Measurements from ENCODE around the gene TGM5.

Gene TGM5

DNA sequence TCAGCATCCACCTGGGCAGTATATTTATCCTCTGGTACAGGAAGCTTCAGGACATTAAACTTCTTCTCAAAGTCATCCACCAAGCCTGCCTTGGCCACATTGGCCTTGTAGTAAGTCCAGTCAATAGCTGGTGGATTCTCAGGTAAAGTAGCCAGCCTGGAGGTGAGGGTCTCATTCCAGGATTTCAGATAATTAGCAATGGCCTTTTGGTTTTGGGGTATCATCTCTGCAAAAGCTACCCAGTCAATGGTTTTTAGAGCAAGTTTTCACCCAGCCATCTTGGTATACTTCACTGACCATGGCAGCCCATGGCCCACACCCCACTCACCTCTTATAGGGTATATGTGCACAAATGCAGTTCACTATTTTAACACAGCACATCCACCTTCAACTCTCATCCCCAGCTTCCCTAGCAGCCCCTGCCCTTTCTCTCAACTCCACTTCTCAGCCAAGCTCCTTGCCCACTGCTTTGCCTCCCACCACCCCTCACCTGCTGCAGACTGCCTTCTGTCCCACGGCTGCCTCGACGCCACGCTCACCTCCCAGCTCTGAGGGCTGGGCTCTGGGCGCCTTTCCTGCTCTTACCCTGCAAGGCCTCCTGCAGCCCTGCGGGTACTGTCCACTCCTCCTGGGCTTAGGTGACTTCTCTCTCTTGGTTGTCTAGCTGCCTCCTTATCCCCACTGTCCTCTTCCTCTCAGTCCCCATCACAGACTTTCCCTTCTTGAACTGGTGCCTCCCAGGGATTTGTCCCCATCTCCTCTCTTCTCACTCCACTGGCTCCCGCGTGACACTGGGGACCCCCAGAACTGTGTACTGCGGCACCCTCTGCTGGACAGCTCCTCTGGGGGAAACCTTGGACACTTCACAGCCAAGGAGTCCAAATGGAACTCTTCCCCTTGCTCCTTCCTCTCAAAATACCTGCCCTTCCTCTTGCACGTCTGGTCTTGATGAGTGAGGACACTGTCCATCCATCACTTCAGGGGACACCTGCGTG is 1.7 kb upstream of the TGM5 start:
- DNase-seq (ENCODE audit: low read depth), result peak; percentile 17
- H3K4me3 ChIP-seq (ENCODE audit: low read length), result no peak overlapping the region
- TF ChIP-seq, protein P1, sequence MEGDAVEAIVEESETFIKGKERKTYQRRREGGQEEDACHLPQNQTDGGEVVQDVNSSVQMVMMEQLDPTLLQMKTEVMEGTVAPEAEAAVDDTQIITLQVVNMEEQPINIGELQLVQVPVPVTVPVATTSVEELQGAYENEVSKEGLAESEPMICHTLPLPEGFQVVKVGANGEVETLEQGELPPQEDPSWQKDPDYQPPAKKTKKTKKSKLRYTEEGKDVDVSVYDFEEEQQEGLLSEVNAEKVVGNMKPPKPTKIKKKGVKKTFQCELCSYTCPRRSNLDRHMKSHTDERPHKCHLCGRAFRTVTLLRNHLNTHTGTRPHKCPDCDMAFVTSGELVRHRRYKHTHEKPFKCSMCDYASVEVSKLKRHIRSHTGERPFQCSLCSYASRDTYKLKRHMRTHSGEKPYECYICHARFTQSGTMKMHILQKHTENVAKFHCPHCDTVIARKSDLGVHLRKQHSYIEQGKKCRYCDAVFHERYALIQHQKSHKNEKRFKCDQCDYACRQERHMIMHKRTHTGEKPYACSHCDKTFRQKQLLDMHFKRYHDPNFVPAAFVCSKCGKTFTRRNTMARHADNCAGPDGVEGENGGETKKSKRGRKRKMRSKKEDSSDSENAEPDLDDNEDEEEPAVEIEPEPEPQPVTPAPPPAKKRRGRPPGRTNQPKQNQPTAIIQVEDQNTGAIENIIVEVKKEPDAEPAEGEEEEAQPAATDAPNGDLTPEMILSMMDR (conservative IDR thresholded peaks at IDR 0.05; ENCODE audit: low read length), result peak; percentile 56

GRCh38 chr15:43267439-43267838 is 711 bp upstream of the TGM5 start:
- H3K4me3 ChIP-seq (ENCODE audit: low read length), result no peak overlapping the region
- TF ChIP-seq, protein P1 (conservative IDR thresholded peaks at IDR 0.05; ENCODE audit: low read length), result no peak
- no peak for DNase-seq (ENCODE audit: low read depth)

GRCh38 chr15:43266386-43266785 is 342 bp downstream of the TGM5 start:
- TF ChIP-seq, protein P1 (conservative IDR thresholded peaks at IDR 0.05; ENCODE audit: low read length), result no peak
- no peak overlapping the region for H3K4me3 ChIP-seq (ENCODE audit: low read length)
- DNase-seq (ENCODE audit: low read depth), result no peak

GRCh38 chr15:43260011-43260615 is 6.6 kb downstream of the TGM5 start:
- DNase-seq (ENCODE audit: low read depth), result no peak
- TF ChIP-seq, protein P1 (conservative IDR thresholded peaks at IDR 0.05; ENCODE audit: low read length), result no peak
- no peak overlapping the region for H3K4me3 ChIP-seq (ENCODE audit: low read length)

- TF ChIP-seq, protein P1 (conservative IDR thresholded peaks at IDR 0.05; ENCODE audit: low read length), result no peak
- DNase-seq (ENCODE audit: low read depth), result no peak
- H3K4me3 ChIP-seq (ENCODE audit: low read length), result no peak overlapping the region
These were observed 7.9 kb downstream of the TGM5 start for GRCh38 chr15:43258781-43259180.

- no peak for DNase-seq (ENCODE audit: low read depth)
- H3K4me3 ChIP-seq (ENCODE audit: low read length), result no peak overlapping the region
- TF ChIP-seq, protein P1 (conservative IDR thresholded peaks at IDR 0.05; ENCODE audit: low read length), result no peak
These were observed 10.4 kb downstream of the TGM5 start for GRCh38 chr15:43256341-43256740.

All from AG10803 (cell line).